Keratinocyte (primary cell): ENCODE data around the gene TSPAN4.

Experiments
- CTCF ChIP-seq, 3 experiments: IDR thresholded peaks in 1 of 3; conservative IDR thresholded peaks in 1 of 3; optimal IDR thresholded peaks in 1 of 3; 2 replicates in 2 of 3; 3 replicates in 1 of 3; pipeline versions ENCODE3 to v1.5.1; 2011; ENCODE audit warnings: low read length in 3 of 3, mild to moderate bottlenecking in 3 of 3, moderate library complexity in 2 of 3, control low read depth in 1 of 3, inconsistent platforms in 1 of 3; ENCODE audit not compliant: insufficient read depth in 2 of 3; ENCODE audit errors: extremely low read depth in 1 of 3
- EZH2 ChIP-seq: IDR thresholded peaks from one replicate; pipeline ENCODE4 v1.6.1; 2012; ENCODE audit warnings: inconsistent platforms, mild to moderate bottlenecking, low read length, moderate library complexity

- TF ChIP-seq CTCF (optimal IDR thresholded peaks at IDR 0.05 in 1 of 3, IDR thresholded peaks at IDR 0.05 in 1 of 3, conservative IDR thresholded peaks at IDR 0.05 in 1 of 3; ENCODE audit: extremely low read depth in 1 of 3, insufficient read depth in 2 of 3, low read length in 3 of 3), result no peak
- TF ChIP-seq EZH2, result no peak
Observed at GRCh38 chr11:883527-883926, 40.9 kb downstream of the TSPAN4 start.
